ENCODE measurements around the gene SDK1.
"Not testable (repeated sequence)": the region's sequence is repeated elsewhere in the genome, so short reads cannot be mapped to it uniquely, and the experiment has no call there.

Gene SDK1

DNA sequence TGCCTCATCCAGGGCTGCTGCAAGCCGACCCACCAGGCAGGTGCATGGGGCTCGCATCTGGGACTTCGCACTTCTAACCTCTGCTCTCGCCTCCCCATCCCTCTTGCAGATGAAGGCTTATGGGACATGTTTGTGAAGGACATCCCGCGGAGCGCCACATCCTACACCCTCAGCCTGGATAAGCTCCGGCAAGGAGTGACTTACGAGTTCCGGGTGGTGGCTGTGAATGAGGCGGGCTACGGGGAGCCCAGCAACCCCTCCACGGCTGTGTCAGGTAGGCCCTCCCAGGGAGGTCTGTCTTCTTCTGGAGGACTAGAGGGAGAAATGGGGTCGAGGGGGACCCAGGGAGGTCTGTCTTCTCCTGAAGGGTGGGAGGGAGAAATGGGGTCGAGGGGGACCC lies 932.1 kb downstream of the SDK1 start:
- TF ChIP-seq, protein P1, sequence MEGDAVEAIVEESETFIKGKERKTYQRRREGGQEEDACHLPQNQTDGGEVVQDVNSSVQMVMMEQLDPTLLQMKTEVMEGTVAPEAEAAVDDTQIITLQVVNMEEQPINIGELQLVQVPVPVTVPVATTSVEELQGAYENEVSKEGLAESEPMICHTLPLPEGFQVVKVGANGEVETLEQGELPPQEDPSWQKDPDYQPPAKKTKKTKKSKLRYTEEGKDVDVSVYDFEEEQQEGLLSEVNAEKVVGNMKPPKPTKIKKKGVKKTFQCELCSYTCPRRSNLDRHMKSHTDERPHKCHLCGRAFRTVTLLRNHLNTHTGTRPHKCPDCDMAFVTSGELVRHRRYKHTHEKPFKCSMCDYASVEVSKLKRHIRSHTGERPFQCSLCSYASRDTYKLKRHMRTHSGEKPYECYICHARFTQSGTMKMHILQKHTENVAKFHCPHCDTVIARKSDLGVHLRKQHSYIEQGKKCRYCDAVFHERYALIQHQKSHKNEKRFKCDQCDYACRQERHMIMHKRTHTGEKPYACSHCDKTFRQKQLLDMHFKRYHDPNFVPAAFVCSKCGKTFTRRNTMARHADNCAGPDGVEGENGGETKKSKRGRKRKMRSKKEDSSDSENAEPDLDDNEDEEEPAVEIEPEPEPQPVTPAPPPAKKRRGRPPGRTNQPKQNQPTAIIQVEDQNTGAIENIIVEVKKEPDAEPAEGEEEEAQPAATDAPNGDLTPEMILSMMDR (IDR thresholded peaks at IDR 0.05; ENCODE audit: extremely low read depth, missing control alignments), result no peak
- DNase-seq (ENCODE audit: low spot score), result no peak

DNA sequence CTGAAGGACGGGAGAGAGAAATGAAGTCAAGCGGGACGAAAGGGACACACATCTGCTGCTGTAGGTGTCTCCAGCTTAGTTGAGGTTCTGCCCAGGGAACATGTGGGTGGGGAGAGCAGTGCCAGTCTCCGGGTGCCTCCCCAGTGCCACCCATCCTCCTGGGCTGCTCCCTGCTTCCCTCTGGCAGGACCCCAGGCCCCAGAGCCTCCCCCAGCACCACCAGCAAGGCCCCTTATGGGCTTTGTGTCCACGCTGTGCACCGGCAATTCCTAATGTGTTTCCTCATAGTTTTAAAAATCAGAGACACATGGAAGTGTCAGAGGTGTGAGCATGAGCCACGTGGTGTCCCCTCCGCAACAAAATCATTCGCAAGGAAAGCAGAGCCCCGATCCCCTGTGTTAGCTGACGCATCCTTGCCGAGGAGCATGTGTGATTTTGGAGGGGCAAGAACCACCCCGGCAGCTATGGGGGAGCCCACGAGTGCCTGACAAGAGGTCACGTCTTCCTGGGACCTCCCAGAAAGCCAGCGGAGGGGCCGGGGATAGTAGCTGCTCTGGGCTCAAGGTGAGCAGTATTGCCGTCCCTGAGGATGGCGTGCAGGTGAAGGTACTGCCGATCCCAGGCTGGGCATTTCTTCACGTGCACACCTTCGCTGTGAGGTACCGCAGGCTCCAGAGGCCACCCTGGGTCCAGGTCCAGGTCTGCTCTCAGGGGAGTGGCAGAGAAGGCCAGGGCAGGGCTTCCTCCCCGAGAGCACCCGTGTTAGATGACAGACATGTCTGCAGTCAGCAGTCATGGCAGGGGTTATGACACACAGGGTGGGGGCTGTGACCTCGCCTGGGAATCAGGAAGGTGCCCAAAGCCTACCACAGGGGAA lies 932.8 kb downstream of the SDK1 start:
- TF ChIP-seq, protein P1 (IDR thresholded peaks at IDR 0.05; ENCODE audit: extremely low read depth, missing control alignments), result no peak
- no peak for DNase-seq (ENCODE audit: low spot score)

DNA sequence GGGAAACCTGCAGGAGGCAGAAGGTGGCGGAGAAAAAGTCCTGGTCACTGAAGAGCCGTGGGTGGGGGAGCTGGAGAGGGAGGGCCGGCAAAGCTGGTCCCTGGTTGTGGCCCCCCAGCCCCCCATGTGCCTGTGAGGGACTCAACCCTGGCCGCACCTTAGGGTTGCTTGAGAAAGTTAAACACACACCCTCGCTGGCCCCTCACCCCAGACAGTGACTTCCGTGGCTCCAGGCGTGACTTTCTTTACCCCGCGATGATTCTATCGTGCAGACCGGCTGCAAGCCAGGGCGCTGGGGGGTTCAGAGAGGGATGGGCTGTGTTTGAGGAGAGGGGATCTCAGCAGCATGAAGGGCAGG lies 933.4 kb downstream of the SDK1 start:
- TF ChIP-seq, protein P1 (IDR thresholded peaks at IDR 0.05; ENCODE audit: extremely low read depth, missing control alignments), result no peak
- DNase-seq (ENCODE audit: low spot score), result no peak

DNA sequence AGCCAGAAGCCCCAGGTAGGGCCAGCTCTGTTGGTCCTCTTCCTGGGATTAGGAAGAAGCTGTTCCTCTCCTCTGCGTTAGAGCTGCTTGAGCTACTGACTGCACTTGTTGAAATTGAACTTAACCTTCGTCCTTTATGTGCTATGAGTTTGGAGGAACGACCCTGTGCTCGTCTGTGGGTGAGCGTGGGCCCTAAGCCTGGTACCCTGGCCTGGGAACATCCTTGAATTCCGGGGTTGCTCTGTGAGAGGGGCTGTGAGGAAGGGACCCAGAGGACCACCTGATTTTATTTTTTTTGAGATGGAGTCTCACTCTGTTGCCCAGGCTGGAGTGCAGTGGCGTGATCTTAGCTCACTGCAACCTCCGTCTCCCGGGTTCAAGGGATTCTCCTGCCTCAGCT lies 933.8 kb downstream of the SDK1 start:
- no peak for DNase-seq (ENCODE audit: low spot score)
- TF ChIP-seq, protein P1 (IDR thresholded peaks at IDR 0.05; ENCODE audit: extremely low read depth, missing control alignments), result no peak

GRCh38 chr7:4235596-4235995 lies 934.5 kb downstream of the SDK1 start:
- TF ChIP-seq, protein P1 (IDR thresholded peaks at IDR 0.05; ENCODE audit: extremely low read depth, missing control alignments), result no peak
- DNase-seq (ENCODE audit: low spot score), result no peak

DNA sequence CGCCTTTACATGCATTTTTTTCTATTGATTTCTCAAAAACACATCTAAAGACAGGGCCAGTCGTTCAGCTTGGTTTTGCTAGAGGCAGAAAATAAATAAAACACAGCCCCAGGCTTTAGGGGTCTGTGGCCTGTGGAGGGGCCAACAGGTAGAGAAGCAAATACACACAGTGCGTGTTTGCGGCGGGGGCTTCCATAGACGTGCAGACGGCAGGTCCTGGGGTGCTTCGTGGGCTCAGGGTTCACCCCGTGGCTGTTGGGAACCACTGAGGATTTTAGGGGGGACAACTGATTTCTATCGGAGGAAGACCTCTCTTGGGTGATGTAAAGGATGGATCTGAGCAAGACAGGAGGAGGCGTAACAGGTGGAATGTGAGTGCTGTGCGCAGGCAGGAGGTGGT lies 935.3 kb downstream of the SDK1 start:
- DNase-seq (ENCODE audit: low spot score), result no peak
- TF ChIP-seq, protein P1 (IDR thresholded peaks at IDR 0.05; ENCODE audit: extremely low read depth, missing control alignments), result no peak

GRCh38 chr7:4236873-4237272 lies 935.8 kb downstream of the SDK1 start:
- not testable (repeated sequence) for DNase-seq (ENCODE audit: low spot score)

All from GM20000 (cell line).